GM12875 (cell line): Measurements from ENCODE around the gene MS4A10.

ENCODE experiments used
- H3K4me3 ChIP-seq: one replicate; pipeline ENCODE4 v1.5.1; 2011; ENCODE audit warnings: low read depth, low read length, control low read depth
- CTCF ChIP-seq: IDR thresholded peaks from 2 replicates; pipeline ENCODE4 v1.5.1; 2011; ENCODE audit warnings: low read depth, mild to moderate bottlenecking, control low read depth, inconsistent platforms, low read length, moderate library complexity, borderline replicate concordance; ENCODE audit not compliant: insufficient read depth

The MS4A10 gene

GRCh38 chr11:60849641-60850520 lies 64.7 kb downstream of the MS4A10 start:
- H3K4me3 ChIP-seq = no peak overlapping the region
- TF ChIP-seq CTCF = no peak
